ENCODE data around the gene RIMS4. TPM values are rescaled to one million over a fixed set of nuclear protein-coding genes. Genes with fewer than 3 reads are reported as not detected.
A peak's percentile ranks its signal among the peaks of the same experiment; 100 is the strongest.

The RIMS4 gene
- total RNA-seq, 2 experiments from 2014 or later, result 0.08 TPM; not detected in 1

DNA sequence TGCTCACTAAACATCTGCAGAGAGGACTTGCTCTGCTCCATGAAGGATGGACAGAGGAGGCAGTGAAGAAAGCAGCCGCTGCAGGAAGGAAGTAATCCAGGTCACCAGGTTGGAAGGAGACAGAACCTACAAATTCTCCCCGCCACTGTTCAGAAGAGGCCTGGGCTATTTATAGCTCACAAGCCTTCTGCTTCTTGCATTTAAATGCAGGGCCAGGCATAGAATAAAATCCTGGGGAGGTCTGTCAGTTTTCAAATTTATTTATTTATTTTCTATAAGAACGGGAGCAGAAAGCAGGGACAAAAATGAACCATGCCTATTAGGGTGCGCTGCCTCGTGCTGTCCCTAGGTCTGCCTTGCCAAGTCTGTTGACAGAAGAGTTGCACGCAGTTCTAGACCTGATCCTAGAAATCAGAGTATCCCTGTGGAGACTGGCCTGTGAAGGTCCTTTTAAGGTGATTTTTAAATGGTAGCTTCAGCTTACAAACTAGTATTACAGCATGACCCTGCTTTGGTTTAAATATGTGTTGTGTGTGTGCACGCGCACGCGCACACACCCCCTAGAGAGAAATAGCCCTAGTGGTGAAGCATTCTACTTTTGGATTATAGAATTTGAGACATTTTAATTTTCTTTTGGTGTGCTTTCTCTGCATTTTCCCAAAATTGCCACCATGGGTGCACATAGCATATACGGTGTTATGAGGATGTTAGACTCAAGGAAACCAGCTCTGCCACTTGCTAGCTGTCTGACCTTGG, 19.5 kb downstream of the RIMS4 start:
- Mint-ChIP-seq H3K4me3 (no peak overlapping the region), H3K27me3 (peaks cover 13% of the 10 kb centered on the region), H3K27ac (no peak overlapping the region), H3K36me3 (no peaks in the 10 kb centered on the region), H3K9me3 (no peaks in the 10 kb centered on the region), H3K4me1 (no peaks in the 10 kb centered on the region)
- no peak for DNase-seq

DNA sequence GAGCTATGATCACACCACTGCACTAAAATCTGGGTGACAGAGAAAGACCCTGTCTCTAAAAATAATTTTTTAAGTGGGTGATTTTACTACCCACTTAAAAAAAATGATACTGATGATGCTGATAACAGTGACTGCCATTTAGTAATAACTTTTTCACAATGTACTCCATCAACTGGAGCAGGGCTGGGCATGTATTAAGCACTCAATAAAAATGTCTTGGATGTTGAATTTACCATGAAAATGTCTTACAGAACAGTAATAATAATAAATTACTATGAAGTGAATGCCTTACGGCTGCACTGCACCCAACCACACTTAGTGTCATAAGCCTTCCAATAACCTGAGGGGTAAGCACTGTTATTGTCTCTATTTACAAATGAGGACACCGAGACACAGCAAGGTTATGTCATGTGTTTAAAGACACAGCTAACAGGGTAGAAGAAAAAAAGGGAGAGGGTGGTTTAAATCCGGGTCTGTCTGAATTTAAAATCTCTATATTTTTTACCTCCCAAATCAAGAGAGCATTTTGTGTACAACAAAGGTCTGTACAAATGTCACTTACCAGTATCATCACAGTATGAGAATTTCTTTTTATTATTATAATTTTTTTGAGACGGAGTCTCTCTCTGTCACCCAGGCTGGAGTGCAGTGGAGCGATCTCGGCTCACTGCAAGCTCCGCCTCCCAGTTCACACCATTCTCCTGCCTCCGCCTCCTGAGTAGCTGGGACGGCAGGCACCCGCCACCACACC, 21.5 kb downstream of the RIMS4 start:
- H3K4me1 Mint-ChIP-seq, result no peaks in the 10 kb centered on the region
- H3K36me3 Mint-ChIP-seq, result no peaks in the 10 kb centered on the region
- H3K27ac Mint-ChIP-seq, result no peak overlapping the region
- no peak overlapping the region for H3K4me3 Mint-ChIP-seq
- no peaks in the 10 kb centered on the region for H3K9me3 Mint-ChIP-seq
- H3K27me3 Mint-ChIP-seq, result peaks cover 13% of the 10 kb centered on the region
- no peak for DNase-seq

DNA sequence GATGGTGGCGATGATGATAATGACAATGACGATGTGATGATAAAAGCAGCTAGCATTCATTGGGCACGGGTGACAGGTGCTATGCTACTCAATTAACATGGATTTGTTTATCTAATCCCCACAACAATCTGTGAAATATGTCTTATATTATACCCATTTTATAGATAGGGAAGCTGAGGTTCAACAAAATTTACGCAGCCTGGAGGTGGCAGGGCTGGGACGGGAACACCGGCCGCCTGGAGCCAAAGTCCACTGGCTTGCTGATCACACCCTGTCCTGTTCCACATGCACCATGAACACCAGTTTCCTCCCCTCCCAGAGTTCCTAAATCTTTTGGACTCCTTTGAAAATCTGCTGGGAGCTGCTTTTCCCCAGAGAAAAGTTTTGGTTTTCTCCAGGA, 23.0 kb downstream of the RIMS4 start:
- no peak for DNase-seq
- Mint-ChIP-seq H3K4me1 (no peaks in the 10 kb centered on the region), H3K36me3 (no peaks in the 10 kb centered on the region)

DNA sequence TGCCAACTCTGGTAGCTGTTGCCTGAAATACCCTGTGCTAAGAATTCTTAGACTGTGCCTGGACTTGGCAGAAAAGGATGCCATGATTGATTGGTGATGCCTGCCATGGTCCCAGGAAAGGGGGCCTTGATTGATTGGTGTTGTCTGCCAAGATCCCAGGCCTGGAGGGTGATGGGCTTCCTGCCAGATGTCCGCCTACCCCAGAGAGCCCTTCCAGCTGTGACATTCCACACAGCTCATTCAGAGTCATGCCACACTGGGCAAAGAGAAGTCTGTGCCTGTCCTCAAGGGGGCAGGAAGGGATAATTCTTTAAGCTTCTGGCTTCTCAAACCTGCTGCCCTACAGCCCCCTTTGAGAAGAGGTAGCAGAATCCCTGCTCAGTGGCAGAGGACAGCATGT, 24.6 kb downstream of the RIMS4 start:
- Mint-ChIP-seq H3K9me3 (no peaks in the 10 kb centered on the region), H3K27ac (no peak overlapping the region), H3K4me3 (no peak overlapping the region), H3K27me3 (peaks cover 19% of the 10 kb centered on the region), H3K36me3 (no peaks in the 10 kb centered on the region), H3K4me1 (no peaks in the 10 kb centered on the region)
- no peak for DNase-seq

More for the DNA sequence above, 23.0 kb downstream of the RIMS4 start:
- H3K27me3 Mint-ChIP-seq, result peaks cover 13% of the 10 kb centered on the region
- no peak overlapping the region for H3K4me3 Mint-ChIP-seq
- no peaks in the 10 kb centered on the region for H3K9me3 Mint-ChIP-seq
- no peak overlapping the region for H3K27ac Mint-ChIP-seq

DNA sequence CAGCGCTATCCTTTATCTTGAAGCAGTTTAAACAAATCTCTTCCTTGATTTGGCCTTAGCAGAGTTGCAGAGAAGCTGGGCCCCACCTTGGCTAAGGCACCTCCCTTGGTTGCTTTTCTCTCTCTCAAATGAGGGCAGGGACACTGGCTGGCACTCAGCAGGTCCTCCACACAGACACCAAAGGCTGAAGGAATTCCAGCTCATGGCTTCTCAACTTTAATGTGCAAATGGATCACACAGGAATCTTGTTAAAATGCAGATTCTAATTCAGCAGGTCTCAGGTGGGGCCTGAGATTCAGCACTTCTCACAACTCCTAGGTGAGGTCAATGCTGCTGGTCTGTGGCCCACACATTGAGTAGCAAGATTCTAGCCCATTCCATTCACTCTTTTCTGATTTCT, 25.7 kb downstream of the RIMS4 start:
- H3K27ac Mint-ChIP-seq, result no peak overlapping the region
- H3K4me1 Mint-ChIP-seq, result no peaks in the 10 kb centered on the region
- no peak for DNase-seq
- H3K36me3 Mint-ChIP-seq, result no peaks in the 10 kb centered on the region
- no peak overlapping the region for H3K4me3 Mint-ChIP-seq
- H3K27me3 Mint-ChIP-seq, result peaks cover 19% of the 10 kb centered on the region
- no peaks in the 10 kb centered on the region for H3K9me3 Mint-ChIP-seq

DNA sequence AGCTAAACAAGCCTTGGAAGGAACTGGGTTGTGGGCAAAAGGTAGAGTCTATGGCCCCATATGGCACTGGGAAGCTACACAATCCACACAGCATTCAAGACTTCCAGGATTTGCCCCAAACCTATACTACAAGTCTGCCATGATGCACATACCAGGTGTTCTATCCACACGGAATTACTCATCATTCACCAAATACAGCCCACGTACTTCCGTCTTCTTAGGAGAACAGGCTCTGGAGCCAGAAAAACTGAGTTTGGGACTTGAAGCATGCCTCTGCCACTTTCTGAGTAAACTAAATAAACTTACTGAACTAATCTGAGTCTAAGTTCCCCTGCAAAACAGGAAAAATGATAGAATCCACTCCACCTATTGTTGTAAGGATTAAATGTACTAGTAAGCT, 28.6 kb downstream of the RIMS4 start:
- H3K27me3 Mint-ChIP-seq, result peaks cover 7% of the 10 kb centered on the region
- H3K27ac Mint-ChIP-seq, result no peak overlapping the region
- no peaks in the 10 kb centered on the region for H3K9me3 Mint-ChIP-seq
- H3K4me3 Mint-ChIP-seq, result no peak overlapping the region
- no peaks in the 10 kb centered on the region for H3K36me3 Mint-ChIP-seq
- no peak for DNase-seq
- no peaks in the 10 kb centered on the region for H3K4me1 Mint-ChIP-seq

DNA sequence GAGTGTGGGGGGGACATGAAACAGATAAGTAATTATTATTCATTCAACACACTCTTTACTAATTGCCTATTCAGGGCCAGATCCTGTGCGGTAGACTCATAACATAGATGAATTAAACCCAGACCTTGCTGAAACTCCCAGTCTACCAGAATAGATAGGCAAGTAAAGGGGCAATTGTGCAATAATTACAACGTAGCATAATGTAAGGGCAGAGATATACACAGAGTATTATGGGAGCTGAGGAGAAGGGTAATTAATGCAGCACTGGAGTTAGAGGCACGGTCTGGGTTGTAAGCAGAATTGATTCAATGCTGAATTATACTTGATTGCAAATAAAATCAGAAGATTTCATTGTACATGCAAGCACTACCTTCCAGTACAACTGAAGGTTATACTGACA, 29.2 kb downstream of the RIMS4 start:
- Mint-ChIP-seq H3K36me3 (no peaks in the 10 kb centered on the region), H3K27me3 (peaks cover 10% of the 10 kb centered on the region), H3K27ac (no peak overlapping the region), H3K4me1 (no peaks in the 10 kb centered on the region), H3K9me3 (no peaks in the 10 kb centered on the region), H3K4me3 (no peak overlapping the region)
- no peak for DNase-seq

DNA sequence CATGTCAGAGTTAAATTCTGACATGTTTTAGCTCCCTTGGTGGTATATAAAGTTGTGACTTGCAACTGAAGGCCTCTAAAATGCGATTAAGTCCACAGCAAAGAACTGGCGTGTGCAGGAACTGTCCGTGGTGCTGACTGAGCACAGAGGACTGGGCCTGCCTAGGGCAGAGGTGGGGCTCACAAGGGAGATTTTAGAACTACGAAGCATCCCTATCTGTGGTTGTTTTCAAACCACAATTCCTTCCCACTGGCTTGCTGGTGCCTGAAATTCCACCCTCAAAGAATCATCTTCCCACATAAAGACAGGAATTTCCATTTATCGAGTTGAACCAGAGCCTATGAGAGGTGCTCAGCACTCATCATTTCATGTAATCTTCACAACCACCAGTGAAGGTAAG, 30.1 kb downstream of the RIMS4 start:
- Mint-ChIP-seq H3K27me3 (peaks cover 10% of the 10 kb centered on the region), H3K4me3 (no peak overlapping the region), H3K4me1 (no peaks in the 10 kb centered on the region), H3K27ac (no peak overlapping the region), H3K9me3 (no peaks in the 10 kb centered on the region), H3K36me3 (no peaks in the 10 kb centered on the region)
- DNase-seq, result peak; percentile 41

DNA sequence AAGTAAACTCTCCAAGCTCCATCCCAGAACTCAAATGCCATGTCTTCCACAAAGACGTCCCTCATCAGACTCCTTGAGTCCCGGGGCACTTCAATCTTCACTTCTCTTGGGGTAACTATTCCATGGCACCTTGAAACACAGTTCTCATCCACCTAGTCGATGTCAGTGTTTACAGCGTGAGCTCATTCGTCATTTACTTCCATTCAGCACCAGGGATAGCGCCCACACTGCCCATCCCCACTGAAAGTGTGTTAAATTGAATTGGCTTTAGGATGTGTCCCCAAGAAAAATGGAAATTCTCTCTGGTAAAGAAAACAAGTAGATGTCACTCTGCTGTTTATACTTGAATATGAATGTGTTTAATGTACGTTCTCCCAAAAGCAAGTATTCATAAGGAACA, 33.4 kb downstream of the RIMS4 start:
- H3K9me3 Mint-ChIP-seq, result no peaks in the 10 kb centered on the region
- H3K36me3 Mint-ChIP-seq, result no peaks in the 10 kb centered on the region
- H3K27me3 Mint-ChIP-seq, result peaks cover 10% of the 10 kb centered on the region
- DNase-seq, result no peak
- no peak overlapping the region for H3K27ac Mint-ChIP-seq
- no peak overlapping the region for H3K4me3 Mint-ChIP-seq
- no peaks in the 10 kb centered on the region for H3K4me1 Mint-ChIP-seq

DNA sequence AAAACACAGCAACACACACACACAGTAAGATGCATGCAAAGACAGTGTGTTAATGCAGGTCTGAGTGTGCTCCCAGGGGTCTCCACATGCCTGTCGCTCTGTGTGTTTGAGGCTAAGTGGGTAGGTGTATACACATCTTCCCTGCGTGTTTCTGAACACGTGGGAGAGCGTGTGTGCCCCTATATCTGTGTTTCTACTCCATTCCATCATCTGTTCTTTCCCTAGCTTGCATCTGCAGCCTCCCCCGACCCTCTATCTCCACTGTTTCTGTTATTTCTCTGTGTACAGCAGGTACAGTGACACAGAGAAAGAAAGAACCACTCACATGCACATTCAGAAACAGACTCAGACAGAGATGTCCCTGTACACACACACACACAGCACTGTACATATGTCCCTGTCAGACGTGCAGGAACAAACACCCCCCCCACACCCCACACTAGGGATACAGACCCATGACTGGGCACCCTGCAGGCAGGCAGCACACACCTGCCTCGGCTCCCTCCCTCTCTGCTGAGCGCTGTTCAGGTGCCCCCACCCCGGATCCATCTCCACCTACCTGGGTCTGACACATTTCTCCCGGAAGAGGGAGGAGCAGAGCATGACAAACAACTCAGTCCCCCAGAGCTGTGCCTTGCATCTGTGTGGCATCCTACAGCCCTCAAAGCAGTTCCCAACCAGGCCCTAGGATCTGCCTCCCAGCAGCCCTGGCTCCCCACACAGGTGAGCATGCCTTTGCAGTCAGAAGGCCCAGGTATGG, 37.1 kb downstream of the RIMS4 start:
- peaks cover 4% of the 10 kb centered on the region for H3K27me3 Mint-ChIP-seq
- no peak overlapping the region for H3K4me3 Mint-ChIP-seq
- H3K36me3 Mint-ChIP-seq, result no peaks in the 10 kb centered on the region
- H3K9me3 Mint-ChIP-seq, result no peaks in the 10 kb centered on the region
- H3K27ac Mint-ChIP-seq, result no peak overlapping the region
- H3K4me1 Mint-ChIP-seq, result no peaks in the 10 kb centered on the region
- no peak for DNase-seq

DNA sequence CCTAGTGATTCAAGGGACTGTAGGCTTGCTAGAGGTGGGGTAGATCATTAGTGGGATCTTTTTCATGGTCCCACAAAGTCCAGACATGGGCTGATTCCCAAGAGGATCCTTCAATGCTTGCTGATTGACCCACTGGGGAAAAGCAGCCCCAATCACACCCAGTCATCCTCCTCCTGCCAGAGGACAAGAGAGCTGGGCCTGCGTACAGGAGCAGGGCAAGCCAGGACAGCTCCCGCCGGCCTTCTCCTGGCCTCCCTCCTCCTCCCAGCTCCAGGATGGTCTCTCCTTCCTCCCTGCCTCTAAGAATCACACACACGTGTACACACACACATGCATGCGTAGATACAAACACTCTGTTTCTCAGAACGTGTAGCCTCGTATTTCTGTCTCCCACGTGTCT, 37.7 kb downstream of the RIMS4 start:
- no peaks in the 10 kb centered on the region for H3K36me3 Mint-ChIP-seq
- no peaks in the 10 kb centered on the region for H3K4me1 Mint-ChIP-seq
- DNase-seq, result no peak
- H3K9me3 Mint-ChIP-seq, result no peaks in the 10 kb centered on the region
- no peak overlapping the region for H3K27ac Mint-ChIP-seq
- H3K27me3 Mint-ChIP-seq, result peaks cover 4% of the 10 kb centered on the region
- no peak overlapping the region for H3K4me3 Mint-ChIP-seq

DNA sequence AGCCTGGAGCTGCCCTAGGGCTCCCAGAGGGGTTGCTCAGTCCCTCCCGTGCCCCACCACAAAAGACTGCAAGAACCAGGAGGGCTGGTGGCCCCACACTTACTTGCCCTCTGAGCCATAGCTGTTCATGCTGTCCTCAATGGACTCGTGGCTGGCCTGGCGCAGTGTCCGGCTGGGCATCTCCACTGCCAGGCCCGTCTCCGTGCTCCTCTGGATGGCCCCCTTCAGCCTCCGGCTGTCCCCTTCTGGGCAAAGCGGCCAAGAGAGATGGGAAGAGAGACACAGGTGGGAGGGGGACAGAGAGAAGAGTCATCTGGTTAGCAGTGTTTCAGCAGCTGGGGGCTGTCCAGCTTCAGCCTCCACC, 39.2 kb downstream of the RIMS4 start:
- Mint-ChIP-seq H3K36me3 (no peaks in the 10 kb centered on the region), H3K4me3 (no peak overlapping the region), H3K9me3 (no peaks in the 10 kb centered on the region), H3K4me1 (no peaks in the 10 kb centered on the region), H3K27me3 (peaks cover under 1% of the 10 kb centered on the region), H3K27ac (no peak overlapping the region)
- no peak for DNase-seq

DNA sequence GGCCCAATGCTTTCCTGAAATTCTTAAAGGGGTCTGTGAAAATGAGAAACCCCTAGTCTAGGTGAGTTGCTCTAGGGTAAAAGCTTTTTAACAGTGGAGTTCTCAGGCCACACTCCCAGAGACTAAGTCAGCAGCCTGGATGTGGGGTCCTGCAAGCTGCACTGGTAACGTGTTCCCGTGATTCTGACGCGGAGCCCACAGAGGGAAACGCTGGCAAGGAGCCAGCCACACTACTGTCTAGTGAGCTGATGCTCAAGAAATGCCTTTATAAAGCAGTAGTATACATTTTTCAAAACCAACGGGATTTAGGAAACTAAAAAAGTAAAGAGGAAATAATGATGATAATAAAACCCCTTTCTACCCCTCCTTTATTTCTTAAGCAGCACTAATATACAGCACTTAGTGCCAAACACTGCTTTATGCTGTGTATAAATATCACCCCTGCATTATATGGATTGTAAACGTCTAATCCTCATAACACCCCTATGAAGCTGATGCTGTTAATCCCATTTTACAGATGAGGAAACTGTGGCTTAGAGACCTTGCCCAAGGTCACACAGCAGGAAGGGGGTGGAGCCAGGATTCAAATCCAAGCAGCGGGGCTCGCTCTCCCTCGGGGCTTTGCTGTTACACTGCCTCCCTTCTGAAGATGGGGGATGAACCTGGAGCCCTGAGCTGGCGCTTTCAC, 39.7 kb downstream of the RIMS4 start:
- Mint-ChIP-seq H3K27me3 (peaks cover 3% of the 10 kb centered on the region), H3K9me3 (no peaks in the 10 kb centered on the region), H3K4me3 (no peak overlapping the region)

DNA sequence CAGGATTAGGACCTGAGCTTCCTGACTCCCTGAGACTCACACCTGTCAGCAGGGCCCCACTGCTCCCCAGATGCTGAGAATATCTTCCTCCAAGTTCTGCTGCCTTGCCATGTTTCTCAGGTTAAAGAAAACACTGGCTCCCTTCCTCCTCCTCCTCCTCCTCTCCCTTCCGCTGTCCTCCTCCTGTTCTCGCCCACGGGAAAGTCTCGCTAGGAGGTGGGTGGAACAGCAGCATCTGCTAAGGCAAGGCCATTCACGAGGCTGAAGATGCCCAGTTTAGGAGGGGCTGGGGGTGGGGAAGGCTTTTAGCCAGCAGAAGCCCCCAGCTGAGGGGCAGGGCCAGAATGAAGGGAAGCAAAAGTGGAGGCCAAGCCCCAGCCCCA, 40.9 kb downstream of the RIMS4 start:
- H3K4me1 Mint-ChIP-seq, result no peaks in the 10 kb centered on the region
- no peak for DNase-seq
- no peak overlapping the region for H3K27ac Mint-ChIP-seq
- no peaks in the 10 kb centered on the region for H3K9me3 Mint-ChIP-seq
- no peaks in the 10 kb centered on the region for H3K36me3 Mint-ChIP-seq
- H3K27me3 Mint-ChIP-seq, result peaks cover 5% of the 10 kb centered on the region
- H3K4me3 Mint-ChIP-seq, result no peak overlapping the region

More for the DNA sequence above, 39.7 kb downstream of the RIMS4 start:
- H3K4me1 Mint-ChIP-seq, result no peaks in the 10 kb centered on the region
- no peaks in the 10 kb centered on the region for H3K36me3 Mint-ChIP-seq
- H3K27ac Mint-ChIP-seq, result no peak overlapping the region
- DNase-seq, result no peak

Measured in activated naive CD8-positive, alpha-beta T cell treated with anti-CD3 and anti-CD28 coated beads for 36 hours (primary cell).